Measurements from ENCODE around the gene LRRC18. TPM values are rescaled to one million over a fixed set of nuclear protein-coding genes. Genes with fewer than 3 reads are reported as not detected.

The LRRC18 gene
- total and polyA plus RNA-seq, 2 of the 13 experiments (the other 11 are each of a cell fraction or from before 2014, with no cell fraction given), result not detected

GRCh38 chr10:48924988-48925387, 14.7 kb downstream of the LRRC18 start:
- Histone ChIP-seq H3K27ac (ENCODE audit: extremely low read length, insufficient read depth, low read length) (no peak overlapping the region), H3K9me3 (ENCODE audit: low read length) (no peaks in the 10 kb centered on the region), H3K9ac (ENCODE audit: insufficient read depth, low read depth, low read length) (no peak overlapping the region), H3K27me3 (ENCODE audit: control insufficient read depth in 1 of 2, insufficient read depth in 2 of 2, low read length in 2 of 2) (0 out of 5 replicates have a peak, but pooled peaks cover 0 to 3% of the 10 kb centered on the region in 2 experiments), H3K4me1 (ENCODE audit: insufficient read depth, low read length) (no peaks in the 10 kb centered on the region), H3K4me2 (ENCODE audit: low read depth, low read length) (no peak overlapping the region), H2AFZ (ENCODE audit: low read length) (no peak overlapping the region), H3K79me2 (ENCODE audit: insufficient read depth, low read length) (no peaks in the 10 kb centered on the region), H3K4me3 (replicated peaks in 1 of 3; ENCODE audit: insufficient read depth in 1 of 3, low read depth in 2 of 3, low read length in 3 of 3) (no peak overlapping the region), H3K36me3 (replicated peaks in 1 of 2; ENCODE audit: control insufficient read depth in 1 of 2, insufficient read depth in 2 of 2, low read length in 2 of 2) (no peaks in the 10 kb centered on the region), H4K20me1 (ENCODE audit: insufficient read depth, low read length) (no peaks in the 10 kb centered on the region)
- TF ChIP-seq ZNF282 (IDR thresholded peaks at IDR 0.05; ENCODE audit: partially characterized antibody) (no peak), ZNF562 (CRISPR knock-in tag; IDR thresholded peaks at IDR 0.05; ENCODE audit: borderline replicate concordance) (no peak), ZNF615 (CRISPR knock-in tag; IDR thresholded peaks at IDR 0.05; ENCODE audit: borderline replicate concordance) (no peak), ZNF207 (IDR thresholded peaks at IDR 0.05; ENCODE audit: borderline replicate concordance) (no peak)
- DNase-seq (ENCODE audit: low spot score), result no peak
- in situ Hi-C loops (cut with HindIII; ENCODE audit: extremely low pct_ligation_motif_present, low pct_unique_long_range_greater_than_20kb) (no loop called here), intact Hi-C loops (cut with micrococcal nuclease; ENCODE audit: unreplicated experiment) (no loop called here)
- ChIA-PET POLR2A (no interaction called here), CTCF (ENCODE audit: low intra/inter-chr PET ratio, low total read pairs) (no interaction called here)
- ATAC-seq, result no peak
- BruUV-seq (replicated peaks), result no TSS peak
- 0% methylated on average over 4 of the region's 4 CpGs for WGBS (ENCODE audit: low lambda C conversion rate)
- FAIRE-seq, result no peak

- POLR2A ChIA-PET, result no interaction called here
- FAIRE-seq (no peak), DNase-seq (ENCODE audit: low spot score) (no peak), ATAC-seq (no peak)
- Histone ChIP-seq H3K9ac (ENCODE audit: insufficient read depth, low read depth, low read length) (no peak overlapping the region), H4K20me1 (ENCODE audit: insufficient read depth, low read length) (no peaks in the 10 kb centered on the region), H3K4me2 (ENCODE audit: low read depth, low read length) (no peak overlapping the region), H3K27ac (ENCODE audit: extremely low read length, insufficient read depth, low read length) (no peak overlapping the region), H2AFZ (ENCODE audit: low read length) (no peak overlapping the region), H3K79me2 (ENCODE audit: insufficient read depth, low read length) (no peaks in the 10 kb centered on the region), H3K4me1 (ENCODE audit: insufficient read depth, low read length) (no peaks in the 10 kb centered on the region), H3K4me3 (replicated peaks in 1 of 3; ENCODE audit: insufficient read depth in 1 of 3, low read depth in 2 of 3, low read length in 3 of 3) (no peak overlapping the region), H3K36me3 (replicated peaks in 1 of 2; ENCODE audit: control insufficient read depth in 1 of 2, insufficient read depth in 2 of 2, low read length in 2 of 2) (no peaks in the 10 kb centered on the region), H3K9me3 (ENCODE audit: low read length) (no peaks in the 10 kb centered on the region), H3K27me3 (ENCODE audit: control insufficient read depth in 1 of 2, insufficient read depth in 2 of 2, low read length in 2 of 2) (0 out of 5 replicates have a peak, but pooled peaks cover 0 to 3% of the 10 kb centered on the region in 2 experiments)
- intact Hi-C loops (cut with micrococcal nuclease; ENCODE audit: unreplicated experiment) (no loop called here), in situ Hi-C loops (cut with HindIII; ENCODE audit: extremely low pct_ligation_motif_present, low pct_unique_long_range_greater_than_20kb) (no loop called here)
- CTCF ChIA-PET (ENCODE audit: low intra/inter-chr PET ratio, low total read pairs), result no interaction called here
- BruUV-seq (replicated peaks), result no TSS peak
- WGBS (ENCODE audit: low lambda C conversion rate), result 0% methylated on average over 2 of the region's 3 CpGs
- TF ChIP-seq ZNF766 (CRISPR knock-in tag; IDR thresholded peaks at IDR 0.05; ENCODE audit: borderline replicate concordance) (no peak), KIAA2018 (CRISPR knock-in tag; IDR thresholded peaks at IDR 0.05; ENCODE audit: borderline replicate concordance) (no peak)
Observed at GRCh38 chr10:48923748-48924147, 15.9 kb downstream of the LRRC18 start.
